Activated T-cell treated with anti-CD3 and anti-CD28 coated beads for 24 hours (primary cell): ENCODE results near the gene SGCE.

ENCODE experiments used
- DNase-seq: peaks from one replicate; pipeline ENCODE4 v3.0.0-alpha.2; 2020; ENCODE audit warnings: low read depth

Gene SGCE

GRCh38 chr7:94621120-94621519 lies 34.8 kb downstream of the SGCE start:
- no peak for DNase-seq

GRCh38 chr7:94620703-94621118 lies 35.2 kb downstream of the SGCE start:
- peak; percentile 28 for DNase-seq

GRCh38 chr7:94618126-94618525 lies 37.8 kb downstream of the SGCE start:
- DNase-seq: no peak

- DNase-seq: no peak
These were observed 39.1 kb downstream of the SGCE start for GRCh38 chr7:94616855-94617254.

- no peak for DNase-seq
These were observed 40.3 kb downstream of the SGCE start for GRCh38 chr7:94615666-94616065.

GRCh38 chr7:94612661-94613060 lies 43.3 kb downstream of the SGCE start:
- DNase-seq: no peak

GRCh38 chr7:94612253-94612652 lies 43.7 kb downstream of the SGCE start:
- DNase-seq: no peak

- no peak for DNase-seq
These were observed 46.4 kb downstream of the SGCE start for GRCh38 chr7:94609561-94609960.

- no peak for DNase-seq
These were observed 50.9 kb downstream of the SGCE start for GRCh38 chr7:94605031-94605430.

- no peak for DNase-seq
These were observed 53.8 kb downstream of the SGCE start for GRCh38 chr7:94602181-94602580.

GRCh38 chr7:94600267-94600666 lies 55.7 kb downstream of the SGCE start:
- DNase-seq: no peak

GRCh38 chr7:94595717-94596116 lies 60.2 kb downstream of the SGCE start:
- DNase-seq: no peak

GRCh38 chr7:94594882-94595281 lies 61.1 kb downstream of the SGCE start:
- no peak for DNase-seq

GRCh38 chr7:94591176-94591575 lies 64.8 kb downstream of the SGCE start:
- DNase-seq: no peak

GRCh38 chr7:94590526-94591162 lies 65.3 kb downstream of the SGCE start:
- DNase-seq: no peak

- DNase-seq: no peak
These were observed 67.9 kb downstream of the SGCE start for GRCh38 chr7:94588075-94588474.

- no peak for DNase-seq
These were observed 71.8 kb downstream of the SGCE start for GRCh38 chr7:94584113-94584512.

- DNase-seq: no peak
These were observed 75.3 kb downstream of the SGCE start for GRCh38 chr7:94580601-94581000.

GRCh38 chr7:94579470-94579869 lies 76.5 kb downstream of the SGCE start:
- no peak for DNase-seq

- DNase-seq: no peak
These were observed 77.3 kb downstream of the SGCE start for GRCh38 chr7:94578614-94579013.

- DNase-seq: no peak
These were observed 78.6 kb downstream of the SGCE start for GRCh38 chr7:94577357-94577756.

GRCh38 chr7:94576316-94576715 lies 79.6 kb downstream of the SGCE start:
- no peak for DNase-seq

- no peak for DNase-seq
These were observed 80.3 kb downstream of the SGCE start for GRCh38 chr7:94575646-94576045.

GRCh38 chr7:94571816-94572215 lies 84.1 kb downstream of the SGCE start:
- DNase-seq: no peak

GRCh38 chr7:94567396-94567795 lies 88.5 kb downstream of the SGCE start:
- DNase-seq: no peak
